ENCODE measurements around the gene ERBB4. TPM values are rescaled to one million over a fixed set of nuclear protein-coding genes. Genes with fewer than 3 reads are reported as not detected.

ERBB4 gene
- total RNA-seq, 4 donors from 2014 or later = 0.04 to 0.57 (median 0.35) TPM; not detected in 1

DNA sequence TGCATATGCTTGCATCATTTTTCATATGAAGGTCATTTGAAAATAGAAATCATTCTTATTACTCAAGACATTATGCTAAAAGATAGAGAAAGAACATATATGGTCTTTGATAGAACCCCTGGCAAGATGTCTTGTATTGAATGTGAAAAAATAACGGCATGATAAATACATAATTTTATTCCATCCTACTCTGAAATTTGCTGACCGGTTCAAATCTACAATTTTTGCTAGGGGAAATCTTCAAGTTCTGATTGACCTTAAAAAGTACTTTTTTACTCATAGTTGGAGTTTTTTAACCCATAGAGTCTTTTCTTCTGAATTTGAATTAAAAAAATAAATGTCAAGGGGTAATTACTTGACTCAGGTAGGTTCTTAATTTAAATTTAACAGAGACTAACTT lies 920.8 kb downstream of the ERBB4 start:
- intact Hi-C loops (cut with DNase I) = no loop called here
- Histone ChIP-seq H3K36me3 (no peaks in the 10 kb centered on the region), H3K4me1 (no peaks in the 10 kb centered on the region), H3K4me3 (no peak overlapping the region), H3K27ac (no peak overlapping the region), H3K27me3 (no peaks in the 10 kb centered on the region), H3K9me3 (no peaks in the 10 kb centered on the region)
- 85 to 86% methylated on average over 2 of the region's 2 CpGs for WGBS, 2 donors
- no peak for DNase-seq
- no peak for TF ChIP-seq POLR2A (IDR thresholded peaks at IDR 0.05)
- TF ChIP-seq, protein P1, sequence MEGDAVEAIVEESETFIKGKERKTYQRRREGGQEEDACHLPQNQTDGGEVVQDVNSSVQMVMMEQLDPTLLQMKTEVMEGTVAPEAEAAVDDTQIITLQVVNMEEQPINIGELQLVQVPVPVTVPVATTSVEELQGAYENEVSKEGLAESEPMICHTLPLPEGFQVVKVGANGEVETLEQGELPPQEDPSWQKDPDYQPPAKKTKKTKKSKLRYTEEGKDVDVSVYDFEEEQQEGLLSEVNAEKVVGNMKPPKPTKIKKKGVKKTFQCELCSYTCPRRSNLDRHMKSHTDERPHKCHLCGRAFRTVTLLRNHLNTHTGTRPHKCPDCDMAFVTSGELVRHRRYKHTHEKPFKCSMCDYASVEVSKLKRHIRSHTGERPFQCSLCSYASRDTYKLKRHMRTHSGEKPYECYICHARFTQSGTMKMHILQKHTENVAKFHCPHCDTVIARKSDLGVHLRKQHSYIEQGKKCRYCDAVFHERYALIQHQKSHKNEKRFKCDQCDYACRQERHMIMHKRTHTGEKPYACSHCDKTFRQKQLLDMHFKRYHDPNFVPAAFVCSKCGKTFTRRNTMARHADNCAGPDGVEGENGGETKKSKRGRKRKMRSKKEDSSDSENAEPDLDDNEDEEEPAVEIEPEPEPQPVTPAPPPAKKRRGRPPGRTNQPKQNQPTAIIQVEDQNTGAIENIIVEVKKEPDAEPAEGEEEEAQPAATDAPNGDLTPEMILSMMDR (IDR thresholded peaks at IDR 0.05) = no peak

DNA sequence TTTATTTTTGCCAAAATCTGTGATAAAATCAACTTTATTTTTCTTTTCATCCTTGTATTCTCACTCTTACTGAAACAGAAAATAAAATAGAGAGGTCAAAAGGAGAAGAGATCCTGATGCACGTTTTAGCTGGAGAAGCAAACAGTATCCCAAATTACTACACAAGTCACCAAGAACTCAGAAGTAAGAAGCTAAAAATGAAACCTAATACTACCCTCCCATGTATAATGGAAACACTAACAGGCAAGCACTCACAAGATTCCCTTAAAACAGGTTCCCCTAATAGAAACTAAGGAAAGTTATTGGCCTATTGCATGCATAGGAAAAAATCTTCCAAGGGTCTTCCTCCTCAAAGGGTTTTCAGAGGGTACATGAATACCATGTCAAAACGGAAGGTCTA lies 927.0 kb downstream of the ERBB4 start:
- no peaks in the 10 kb centered on the region for H3K9me3 ChIP-seq
- H3K4me1 ChIP-seq = no peaks in the 10 kb centered on the region
- no peak overlapping the region for H3K27ac ChIP-seq
- TF ChIP-seq, protein P1 (IDR thresholded peaks at IDR 0.05) = no peak
- no peak for TF ChIP-seq POLR2A (IDR thresholded peaks at IDR 0.05)
- intact Hi-C loops (cut with DNase I) = no loop called here
- no peak for DNase-seq
- no peak overlapping the region for H3K4me3 ChIP-seq
- H3K36me3 ChIP-seq = no peaks in the 10 kb centered on the region
- 74 to 79% methylated on average over 2 of the region's 2 CpGs for WGBS, 2 donors
- no peaks in the 10 kb centered on the region for H3K27me3 ChIP-seq

DNA sequence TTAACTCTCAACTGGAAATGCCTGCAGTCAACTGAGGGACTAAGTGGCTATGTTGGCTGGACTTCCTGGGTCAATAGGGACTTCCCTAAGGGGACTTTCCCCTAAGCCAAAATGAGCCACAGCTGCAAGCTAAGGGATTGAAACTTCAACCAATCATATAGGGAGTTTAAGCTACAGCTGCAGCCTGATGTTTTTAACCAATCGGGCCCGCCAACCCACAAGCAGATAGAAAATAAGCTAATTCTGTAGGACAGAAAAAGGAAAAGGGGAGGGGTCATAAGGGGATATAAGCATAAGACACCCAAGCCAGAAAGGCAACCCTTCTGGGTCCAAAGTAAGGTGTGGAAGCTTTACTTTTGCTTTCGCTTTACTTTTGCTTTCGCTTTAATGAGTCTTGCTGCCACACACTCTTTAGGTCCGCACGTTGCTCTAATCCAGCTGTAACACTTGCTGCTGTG lies 927.5 kb downstream of the ERBB4 start:
- no peak overlapping the region for H3K27ac ChIP-seq
- H3K4me3 ChIP-seq = no peak overlapping the region
- no peak for DNase-seq
- H3K27me3 ChIP-seq = no peaks in the 10 kb centered on the region
- no peaks in the 10 kb centered on the region for H3K9me3 ChIP-seq
- no peaks in the 10 kb centered on the region for H3K36me3 ChIP-seq
- 82 to 89% methylated on average over 6 of the region's 6 CpGs for WGBS, 2 donors
- H3K4me1 ChIP-seq = no peaks in the 10 kb centered on the region
- no peak for TF ChIP-seq POLR2A (IDR thresholded peaks at IDR 0.05)
- TF ChIP-seq, protein P1 (IDR thresholded peaks at IDR 0.05) = no peak
- intact Hi-C loops (cut with DNase I) = no loop called here

DNA sequence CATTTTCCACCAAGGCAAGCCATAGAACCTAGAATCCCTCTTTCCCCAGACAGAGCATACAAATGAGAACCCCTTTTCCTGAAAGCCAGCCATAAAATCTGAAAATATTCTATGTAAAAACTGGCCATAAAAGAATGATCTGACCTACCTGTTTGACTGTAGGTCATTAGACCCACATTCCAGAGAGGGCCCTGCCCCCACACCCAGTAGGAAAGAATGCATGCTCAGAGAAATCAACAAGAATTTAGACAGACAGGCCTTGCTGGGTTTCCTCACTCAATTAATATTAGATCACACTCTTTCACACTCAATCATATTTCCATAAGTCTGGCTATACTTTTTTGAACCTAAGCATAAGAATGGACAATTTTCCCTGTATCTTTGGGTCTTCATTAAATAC lies 929.5 kb downstream of the ERBB4 start:
- H3K27ac ChIP-seq = no peak overlapping the region
- H3K36me3 ChIP-seq = no peaks in the 10 kb centered on the region
- intact Hi-C loops (cut with DNase I) = no loop called here
- no peak for DNase-seq
- no peaks in the 10 kb centered on the region for H3K27me3 ChIP-seq
- TF ChIP-seq POLR2A (IDR thresholded peaks at IDR 0.05) = no peak
- TF ChIP-seq, protein P1 (IDR thresholded peaks at IDR 0.05) = no peak
- no peaks in the 10 kb centered on the region for H3K4me1 ChIP-seq
- no peaks in the 10 kb centered on the region for H3K9me3 ChIP-seq
- no peak overlapping the region for H3K4me3 ChIP-seq

DNA sequence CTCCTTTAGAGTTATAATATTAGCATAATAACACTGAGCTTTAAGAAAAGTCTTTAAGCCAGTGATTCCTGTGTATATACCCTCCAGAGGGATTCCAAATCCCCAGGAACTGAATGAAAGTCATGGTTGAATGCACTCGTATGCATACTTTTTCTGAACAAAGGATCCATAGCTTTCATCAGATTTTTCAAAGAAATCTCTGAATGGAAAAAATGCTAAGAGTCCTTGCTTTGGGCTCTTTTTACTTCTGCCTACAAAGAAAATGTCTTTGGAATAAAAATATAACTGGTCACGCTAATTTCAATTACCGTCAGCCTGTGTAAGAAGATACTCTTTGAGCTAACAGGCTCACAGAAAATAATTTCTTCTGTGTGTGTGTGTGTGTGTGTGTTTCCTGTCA lies 939.5 kb downstream of the ERBB4 start:
- H3K9me3 ChIP-seq = no peaks in the 10 kb centered on the region
- H3K27ac ChIP-seq = no peak overlapping the region
- TF ChIP-seq, protein P1 (IDR thresholded peaks at IDR 0.05) = no peak
- TF ChIP-seq POLR2A (IDR thresholded peaks at IDR 0.05) = no peak
- no peak overlapping the region for H3K4me3 ChIP-seq
- H3K36me3 ChIP-seq = no peaks in the 10 kb centered on the region
- no peaks in the 10 kb centered on the region for H3K4me1 ChIP-seq
- 33 to 35% methylated on average over 3 of the region's 3 CpGs for whole genome bisulfite sequencing, 2 donors
- intact Hi-C loops (cut with DNase I) = no loop called here
- no peaks in the 10 kb centered on the region for H3K27me3 ChIP-seq
- DNase-seq = no peak

All from esophagus squamous epithelium (tissue), 5 donors.